Measurements from ENCODE around the gene UBA52.
"Not testable (repeated sequence)": the region's sequence is repeated elsewhere in the genome, so short reads cannot be mapped to it uniquely, and the experiment has no call there.

UBA52 gene

DNA sequence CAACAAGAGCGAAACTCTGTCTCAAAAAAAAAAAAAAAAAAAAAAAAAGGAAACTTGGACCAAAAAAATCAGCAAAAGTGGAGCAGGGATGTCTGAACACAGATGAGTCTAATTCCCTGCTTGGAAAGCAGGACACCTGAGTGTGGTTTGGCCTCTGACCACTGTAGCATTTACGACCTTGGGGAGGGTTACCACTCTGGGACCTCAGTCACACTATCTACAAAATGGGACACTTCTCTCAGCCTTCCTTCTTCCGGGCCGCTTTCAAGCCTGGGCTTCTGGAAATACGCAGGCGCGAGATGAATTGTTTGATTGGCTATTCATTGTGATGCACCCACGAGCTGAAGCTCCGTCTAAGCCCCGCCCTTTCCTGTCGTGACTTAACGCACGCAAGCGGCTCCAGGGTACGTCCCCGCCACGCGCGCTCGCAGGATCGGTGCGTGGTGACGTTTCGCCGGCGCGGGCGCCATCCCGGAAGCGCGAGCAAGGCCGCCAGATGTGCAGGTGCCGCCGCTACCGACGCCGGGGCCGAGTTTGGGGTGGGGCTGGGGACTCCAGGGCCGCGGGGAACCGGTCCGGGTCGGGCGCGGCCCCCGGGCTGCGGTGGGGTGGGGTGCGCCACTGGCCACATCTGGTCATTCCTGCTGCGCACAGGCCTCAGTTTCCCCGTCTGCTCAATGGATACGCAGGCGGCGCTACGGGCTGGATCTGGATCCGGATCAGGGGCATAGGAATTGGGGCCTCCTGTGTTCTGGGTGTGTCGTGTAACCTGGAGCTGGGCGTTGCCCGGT is 14.1 kb upstream of the UBA52 start, which contains the start of gene KXD1:
Gene KXD1, plus strand, starts transcription at position 460 of the 791 bp plus-strand sequence. CDS start 4,187 bp downstream, outside the sequence.
- DNase-seq = peak; percentile 95

GRCh38 chr19:18558202-18558555 is 13.5 kb upstream of the UBA52 start:
- DNase-seq = peak; percentile 1

DNA sequence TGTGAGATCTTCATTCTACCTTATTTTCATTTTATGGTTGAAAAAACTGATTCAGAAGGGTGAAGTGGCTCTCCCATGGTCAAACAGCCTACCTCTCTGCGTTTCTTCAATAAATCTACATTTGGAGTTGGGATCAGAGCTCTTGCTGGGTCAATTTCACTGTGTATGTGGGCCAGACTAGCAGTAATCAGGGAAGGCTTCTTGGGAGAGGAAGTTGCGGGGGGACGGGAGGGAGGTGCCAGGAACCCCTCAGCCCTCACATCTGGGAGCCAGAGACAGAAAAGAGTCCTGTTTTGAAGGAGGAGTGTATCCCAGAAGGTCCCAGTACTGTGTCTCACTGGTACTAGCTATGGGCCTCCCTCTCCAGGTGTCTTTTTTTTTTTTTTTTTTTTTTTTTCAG is 13.1 kb upstream of the UBA52 start:
- no peak for DNase-seq

DNA sequence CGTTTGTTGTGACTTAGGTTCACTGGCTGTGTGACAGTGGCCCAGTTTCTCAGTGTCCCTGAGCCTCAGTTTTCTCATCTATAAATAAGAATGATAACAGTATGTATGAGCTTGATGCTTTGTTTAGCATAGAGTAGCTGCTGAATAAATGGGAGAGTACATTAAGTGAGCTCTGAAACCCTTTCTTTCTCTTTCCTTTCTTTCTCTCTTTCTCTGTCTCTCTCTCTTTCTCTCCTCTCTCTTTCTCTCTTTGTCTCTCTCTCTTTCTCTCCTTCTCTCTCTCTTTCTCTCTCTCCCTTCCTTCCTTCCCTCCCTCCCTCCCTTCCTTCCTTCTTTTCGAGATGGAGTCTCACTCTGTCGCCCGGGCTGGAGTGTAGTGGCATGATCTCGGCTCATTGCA is 12.0 kb upstream of the UBA52 start:
- no peak for DNase-seq

- no peak for DNase-seq
These were observed 9.6 kb upstream of the UBA52 start for GRCh38 chr19:18562086-18562485.

- no peak for DNase-seq
These were observed 4.7 kb upstream of the UBA52 start for GRCh38 chr19:18566953-18567352.

DNA sequence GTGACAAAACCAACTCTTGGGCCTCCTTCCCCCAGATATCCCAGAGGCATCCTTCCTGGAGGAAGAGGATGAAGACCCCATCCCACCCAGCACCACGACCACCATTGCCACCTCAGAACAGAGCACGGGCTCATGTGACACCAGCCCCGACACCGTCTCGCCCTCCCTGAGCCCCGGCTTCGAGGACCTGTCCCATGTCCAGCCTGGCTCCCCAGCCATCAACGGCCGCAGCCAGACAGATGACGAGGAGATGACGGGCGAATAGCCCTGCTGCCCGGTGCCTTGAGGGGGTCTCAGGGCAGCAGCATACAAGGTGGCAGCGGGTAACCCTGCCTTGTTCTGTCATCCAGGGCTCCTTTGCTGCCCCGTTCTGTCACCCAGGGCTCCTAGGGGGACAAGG is 3.3 kb upstream of the UBA52 start:
- DNase-seq = no peak

GRCh38 chr19:18574691-18575291 is 3.1 kb downstream of the UBA52 start:
- no peak for DNase-seq

GRCh38 chr19:18576383-18576782 is 4.7 kb downstream of the UBA52 start:
- no peak for DNase-seq

DNA sequence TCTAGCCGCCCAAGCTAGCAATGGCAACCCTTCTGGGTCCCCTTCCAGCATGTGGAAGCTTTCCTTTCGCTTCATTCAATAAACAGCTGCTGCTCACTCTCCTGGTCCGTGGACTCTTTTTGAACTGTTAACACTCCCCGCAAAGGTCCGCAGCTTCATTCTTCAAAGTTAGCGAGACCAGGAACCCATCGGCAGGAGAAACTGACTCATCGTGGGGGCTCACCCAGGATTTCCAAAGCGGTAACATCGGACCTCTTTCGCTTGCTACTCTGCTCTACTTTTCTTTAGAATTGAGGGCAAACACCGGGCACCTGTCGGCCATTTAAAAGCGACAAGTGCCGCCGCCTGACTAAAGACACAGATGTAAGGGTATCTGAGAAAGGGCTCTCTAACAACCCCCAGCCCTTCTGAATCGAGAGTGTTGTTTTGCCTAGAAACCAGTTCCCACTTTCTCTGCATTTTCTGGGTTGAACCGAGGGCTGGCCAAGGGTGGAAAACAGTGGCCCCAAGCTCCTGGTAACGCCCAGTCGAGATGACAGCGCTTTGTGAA is 5.8 kb downstream of the UBA52 start:
- DNase-seq = no peak

DNA sequence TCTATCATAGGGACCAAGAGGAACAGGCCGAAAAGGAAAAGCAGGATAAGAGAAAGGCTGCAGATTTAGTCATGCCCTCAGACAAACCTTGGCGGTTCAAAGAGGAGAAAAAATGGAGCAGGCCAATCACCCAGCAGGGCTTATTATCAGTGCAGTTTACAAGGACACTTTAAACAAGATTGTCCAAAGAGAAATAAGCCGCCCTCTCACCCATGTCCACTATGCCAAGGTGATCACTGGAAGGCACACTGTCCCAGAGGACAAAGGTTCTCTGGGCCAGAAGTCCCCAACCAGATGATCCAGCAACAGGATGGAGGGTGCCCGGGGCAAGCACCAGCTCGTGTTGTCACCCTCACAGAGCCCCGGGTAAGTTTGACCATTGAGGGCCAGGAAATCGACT is 8.7 kb downstream of the UBA52 start:
- no peak for DNase-seq

- DNase-seq = no peak
These were observed 14.6 kb downstream of the UBA52 start for GRCh38 chr19:18586306-18586705.

GRCh38 chr19:18587561-18587960 is 15.9 kb downstream of the UBA52 start:
- DNase-seq = no peak

GRCh38 chr19:18587962-18588610 is 16.4 kb downstream of the UBA52 start:
- no peak for DNase-seq

DNA sequence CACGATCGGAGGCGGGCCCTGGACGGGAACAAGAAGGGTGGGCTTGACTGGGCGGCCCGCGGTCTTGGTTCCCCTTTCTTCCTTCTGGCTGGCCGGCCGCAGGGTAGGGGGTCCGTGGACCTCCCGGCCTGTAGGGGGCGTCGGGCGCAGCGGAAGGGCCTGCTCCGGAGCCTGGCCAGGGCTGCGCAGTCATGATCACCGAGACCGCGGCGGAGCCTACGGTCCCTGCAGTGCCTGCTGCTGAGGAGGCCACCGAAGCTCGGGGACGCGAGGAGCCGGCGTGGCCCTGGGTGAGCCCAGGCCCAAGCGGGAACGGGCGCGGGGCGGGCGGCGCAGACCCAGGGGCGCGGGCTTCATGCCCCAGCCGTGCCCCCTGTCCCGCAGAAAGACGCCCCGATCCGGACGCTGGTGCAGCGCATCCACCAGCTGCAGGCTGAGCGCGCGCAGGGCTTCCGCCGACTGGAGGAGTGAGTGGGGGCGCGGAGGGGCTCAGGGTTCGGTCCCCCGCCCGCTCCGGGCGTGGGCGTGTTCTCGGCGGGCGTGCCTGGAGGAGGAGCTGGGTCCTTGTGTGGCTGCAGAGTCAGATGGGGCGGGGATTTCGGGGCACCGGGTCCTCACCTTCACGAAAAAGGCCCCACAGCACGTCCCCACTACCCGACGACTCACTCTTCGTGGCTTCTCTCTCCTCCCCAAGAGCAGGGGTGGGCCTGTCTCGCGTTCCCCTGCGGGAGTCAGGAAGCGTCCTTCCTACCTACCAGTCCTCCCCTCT is 17.1 kb downstream of the UBA52 start, which contains the start of gene REX1BD:
Gene REX1BD, plus strand, starts transcription at position 188 of the 769 bp plus-strand sequence. Its CDS starts 4 bp downstream, at position 192.
- DNase-seq = peak; percentile 81

- peak; percentile 45 for DNase-seq
These were observed 18.0 kb downstream of the UBA52 start for GRCh38 chr19:18589380-18590272.

GRCh38 chr19:18590273-18591272 is 18.9 kb downstream of the UBA52 start:
- peak; percentile 29 for DNase-seq

DNA sequence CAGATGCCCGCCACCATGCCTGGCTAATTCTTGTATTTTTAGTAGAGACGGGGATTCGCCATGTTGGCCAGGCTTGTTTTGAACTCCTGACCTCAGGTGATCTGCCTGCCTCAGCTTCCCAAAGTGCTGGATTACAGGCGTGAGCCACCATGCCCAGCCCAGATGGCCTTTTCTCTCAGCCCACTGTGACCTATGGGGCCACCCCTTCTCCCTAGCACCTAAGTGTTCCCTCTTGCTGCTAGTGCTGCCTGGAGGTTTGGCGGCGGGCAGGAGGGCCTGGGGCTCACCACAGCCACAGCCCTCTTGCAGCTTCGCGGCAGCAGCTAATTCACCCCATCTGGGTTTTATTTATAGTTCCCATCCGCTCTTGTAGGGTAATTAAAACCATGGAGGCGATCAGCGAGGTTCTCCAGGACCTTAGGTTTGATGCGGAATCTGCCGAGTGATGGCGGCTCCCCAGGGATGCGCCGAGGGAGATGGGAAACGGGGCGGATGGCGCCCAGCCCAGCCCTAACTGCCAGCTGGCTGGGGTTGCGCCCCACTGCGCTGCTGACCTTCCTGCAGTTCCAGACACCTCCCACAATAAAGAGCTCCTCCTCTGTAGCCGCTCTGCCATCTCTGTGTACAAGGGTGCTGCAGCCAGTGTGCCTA is 20.2 kb downstream of the UBA52 start:
- no peak for DNase-seq

DNA sequence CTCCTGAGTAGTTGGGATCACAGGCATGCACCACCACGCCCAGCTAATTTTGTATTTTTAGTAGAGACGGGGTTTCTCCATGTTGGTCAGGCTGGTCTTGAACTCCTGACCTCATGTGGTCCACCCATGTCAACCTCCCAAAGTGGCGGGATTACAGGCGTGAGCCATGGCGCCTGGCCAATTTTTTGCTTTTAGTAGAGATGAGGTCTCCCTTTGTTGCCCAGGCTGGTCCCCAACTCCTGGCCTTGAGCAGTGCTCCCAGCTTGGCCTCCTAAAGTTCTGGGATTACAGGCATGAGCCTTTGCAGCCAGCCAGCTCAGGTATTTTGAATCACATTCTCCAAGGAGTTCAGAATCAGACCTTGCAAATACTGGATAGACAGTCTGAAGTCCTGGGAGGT is 21.1 kb downstream of the UBA52 start:
- DNase-seq = not testable (repeated sequence)

All from NCI-H1092 treated with DMSO at 0.1 percent for 48 hours (cell line).